ENCODE data around the gene MAPKAPK3. TPM values are rescaled to one million over a fixed set of nuclear protein-coding genes. Genes with fewer than 3 reads are reported as not detected.
A peak's percentile ranks its signal among the peaks of the same experiment; 100 is the strongest.
"Not testable (repeated sequence)": the region's sequence is repeated elsewhere in the genome, so short reads cannot be mapped to it uniquely, and the experiment has no call there.

MAPKAPK3 gene
- total RNA-seq, 4 donors from 2014 or later = 235 to 466 (median 387) TPM

- H3K27ac ChIP-seq = peak overlapping the region; percentile 30 to 55 (median 42)
- intact Hi-C loops (cut with DNase I; ENCODE audit: low total_unique reads) = no loop called here
- ATAC-seq = peak; percentile 91 to 97
Measured at GRCh38 chr3:50687127-50687751, 70.3 kb downstream of the MAPKAPK3 start.

GRCh38 chr3:50687916-50688315 lies 71.0 kb downstream of the MAPKAPK3 start:
- H3K4me1 ChIP-seq = peaks cover 0 to 8% of the 10 kb centered on the region in 2 donors
- no peak overlapping the region for H3K4me3 ChIP-seq
- intact Hi-C loops (cut with DNase I; ENCODE audit: low total_unique reads) = no loop called here
- DNase-seq (no peak), ATAC-seq (no peak)
- peak overlapping the region; percentile 30 to 54 (median 42) for H3K27ac ChIP-seq
- TF ChIP-seq CTCF (IDR thresholded peaks at IDR 0.05 in 4 of 5, conservative IDR thresholded peaks at IDR 0.05 in 1 of 5) (no peak), POLR2A (IDR thresholded peaks at IDR 0.05) (no peak)
- no peaks in the 10 kb centered on the region for H3K9me3 ChIP-seq
- H3K27me3 ChIP-seq = no peaks in the 10 kb centered on the region
- in situ Hi-C loops (cut with MboI; ENCODE audit: low sequenced_read_pairs in 4 of 4) = no loop called here
- H3K36me3 ChIP-seq = no peaks in the 10 kb centered on the region

More at GRCh38 chr3:50687127-50687751, 70.3 kb downstream of the MAPKAPK3 start:
- Histone ChIP-seq H3K36me3 (no peaks in the 10 kb centered on the region), H3K9me3 (no peaks in the 10 kb centered on the region), H3K4me3 (no peak overlapping the region), H3K4me1 (peaks cover 0 to 8% of the 10 kb centered on the region in 2 donors), H3K27me3 (no peaks in the 10 kb centered on the region)
- TF ChIP-seq CTCF (IDR thresholded peaks at IDR 0.05 in 4 of 5, conservative IDR thresholded peaks at IDR 0.05 in 1 of 5) (no peak), POLR2A (IDR thresholded peaks at IDR 0.05) (no peak)
- DNase-seq = peak; percentile 25 to 65
- in situ Hi-C loops (cut with MboI; ENCODE audit: low sequenced_read_pairs in 4 of 4) = no loop called here

- H3K4me3 ChIP-seq; H3K27ac ChIP-seq; H3K9me3 ChIP-seq; DNase-seq; H3K4me1 ChIP-seq; ATAC-seq; in situ Hi-C loops (cut with MboI; ENCODE audit: low sequenced_read_pairs in 4 of 4); H3K36me3 ChIP-seq; H3K27me3 ChIP-seq; intact Hi-C loops (cut with DNase I; ENCODE audit: low total_unique reads): not testable (repeated sequence)
Measured at GRCh38 chr3:50688602-50689001, 71.7 kb downstream of the MAPKAPK3 start.

- no peaks in the 10 kb centered on the region for H3K9me3 ChIP-seq
- TF ChIP-seq POLR2A (IDR thresholded peaks at IDR 0.05) = no peak
- no peak for TF ChIP-seq CTCF (IDR thresholded peaks at IDR 0.05 in 4 of 5, conservative IDR thresholded peaks at IDR 0.05 in 1 of 5)
- H3K27me3 ChIP-seq = no peaks in the 10 kb centered on the region
- intact Hi-C loops (cut with DNase I; ENCODE audit: low total_unique reads) = no loop called here
- peaks cover 0 to 8% of the 10 kb centered on the region in 2 donors for H3K4me1 ChIP-seq
- no peak overlapping the region for H3K27ac ChIP-seq
- H3K36me3 ChIP-seq = no peaks in the 10 kb centered on the region
- no peak for ATAC-seq
- H3K4me3 ChIP-seq = no peak overlapping the region
- no peak for DNase-seq
- in situ Hi-C loops (cut with MboI; ENCODE audit: low sequenced_read_pairs in 4 of 4) = no loop called here
Measured at GRCh38 chr3:50689558-50689957, 72.6 kb downstream of the MAPKAPK3 start.

- no peak overlapping the region for H3K4me3 ChIP-seq
- TF ChIP-seq CTCF (IDR thresholded peaks at IDR 0.05 in 4 of 5, conservative IDR thresholded peaks at IDR 0.05 in 1 of 5) (no peak), POLR2A (IDR thresholded peaks at IDR 0.05) (no peak)
- intact Hi-C loops (cut with DNase I; ENCODE audit: low total_unique reads) = no loop called here
- no peaks in the 10 kb centered on the region for H3K27me3 ChIP-seq
- H3K9me3 ChIP-seq = no peaks in the 10 kb centered on the region
- in situ Hi-C loops (cut with MboI; ENCODE audit: low sequenced_read_pairs in 4 of 4) = no loop called here
- H3K4me1 ChIP-seq = no peaks in the 10 kb centered on the region
- ATAC-seq (no peak), DNase-seq (no peak)
- no peaks in the 10 kb centered on the region for H3K36me3 ChIP-seq
- no peak overlapping the region for H3K27ac ChIP-seq
Measured at GRCh38 chr3:50695031-50695430, 78.1 kb downstream of the MAPKAPK3 start.
